HPDE6-E6E7 (cell line): ENCODE measurements around the gene KCNIP4.
A peak's percentile ranks its signal among the peaks of the same experiment; 100 is the strongest.

Experiments
- DNase-seq: peaks from one replicate; pipeline ENCODE4 v3.0.0; 2011; ENCODE audit warnings: missing footprints; ENCODE audit errors: extremely low spot score

KCNIP4 gene

DNA sequence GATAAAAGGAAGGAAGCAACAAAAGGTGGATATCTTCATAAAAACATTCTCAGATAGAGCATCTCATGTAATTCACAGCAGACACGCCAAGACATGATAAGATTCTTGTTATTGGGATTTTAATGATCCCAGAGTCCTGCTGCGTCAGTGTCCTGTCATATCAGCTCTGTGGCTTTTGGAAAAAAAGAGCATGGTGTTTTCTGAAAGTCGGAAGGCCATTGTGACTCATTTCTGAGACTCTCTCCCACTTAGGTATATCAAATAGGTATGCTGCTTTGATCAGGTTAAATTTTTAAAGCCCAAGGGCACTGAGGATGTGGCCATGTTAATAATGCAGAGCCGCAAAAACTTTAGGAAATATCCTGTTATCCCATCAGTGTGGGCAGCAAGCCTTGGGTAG is 481.0 kb downstream of the KCNIP4 start:
- no peak for DNase-seq

- DNase-seq, result no peak
Measured at GRCh38 chr4:21457086-21457840, 491.3 kb downstream of the KCNIP4 start.

- DNase-seq, result no peak
Measured at GRCh38 chr4:21454831-21455230, 493.7 kb downstream of the KCNIP4 start.

DNA sequence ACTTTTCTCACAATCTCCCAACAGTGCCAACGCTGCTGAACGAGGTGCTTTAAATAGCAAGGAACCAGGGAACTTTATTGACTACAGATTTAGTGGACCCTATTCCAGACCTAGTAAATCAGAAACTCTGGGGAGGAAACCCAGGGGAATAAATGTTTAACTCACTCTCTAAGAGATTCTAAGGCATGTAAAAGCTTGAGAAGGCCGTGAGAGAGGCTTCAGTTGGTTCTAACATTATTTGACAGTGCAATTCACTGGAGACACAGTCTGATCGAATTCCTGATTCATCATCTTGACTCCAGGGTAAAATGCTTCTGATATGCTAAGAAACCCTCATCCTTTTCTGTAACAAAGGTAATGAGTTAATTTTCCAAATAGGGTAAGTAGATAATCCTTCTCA is 494.4 kb downstream of the KCNIP4 start:
- DNase-seq, result no peak

DNA sequence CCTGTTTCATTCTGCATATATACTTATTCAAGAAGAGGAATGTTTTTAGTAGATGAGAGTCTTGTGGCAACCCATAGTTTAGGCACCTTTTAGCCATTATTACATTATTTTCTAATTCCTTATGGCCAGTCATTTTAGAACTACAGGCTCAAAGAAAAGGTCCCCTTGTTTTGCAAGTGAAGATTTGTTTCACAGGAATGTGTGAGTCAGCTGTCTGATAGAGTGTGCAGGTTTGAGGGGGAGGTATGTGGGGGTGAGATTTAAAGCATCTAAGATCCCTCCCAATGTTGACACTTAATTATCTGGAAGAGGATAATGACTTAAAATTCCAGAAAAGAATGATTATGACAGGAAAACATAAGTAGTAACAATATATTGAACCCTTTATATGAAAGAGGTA is 495.6 kb downstream of the KCNIP4 start:
- DNase-seq, result no peak

- DNase-seq, result peak; percentile 22
Measured at GRCh38 chr4:21451032-21451431, 497.5 kb downstream of the KCNIP4 start.

GRCh38 chr4:21450331-21450730 is 498.2 kb downstream of the KCNIP4 start:
- DNase-seq, result no peak

- DNase-seq, result peak; percentile 51
Measured at GRCh38 chr4:21447301-21448054, 501.1 kb downstream of the KCNIP4 start.

GRCh38 chr4:21420166-21420565 is 528.4 kb downstream of the KCNIP4 start:
- DNase-seq, result no peak

DNA sequence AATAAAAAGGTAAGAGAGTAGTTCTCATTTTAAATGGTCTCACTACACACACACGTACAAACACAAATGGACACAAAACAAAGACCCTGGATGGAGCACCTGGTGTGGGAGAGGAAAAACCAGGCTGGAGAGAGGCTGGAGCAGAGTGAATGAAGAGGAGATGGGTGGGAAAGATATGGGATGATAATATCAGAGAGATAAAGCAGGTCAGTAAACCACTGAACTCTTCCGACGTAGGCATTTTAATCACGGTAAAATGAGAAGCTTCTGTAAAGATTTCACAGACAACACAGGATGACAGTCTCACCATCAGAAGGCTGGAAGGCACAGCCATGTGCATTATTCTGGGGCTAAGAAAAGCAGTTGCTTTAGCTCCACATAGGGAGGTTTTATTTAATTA is 532.8 kb downstream of the KCNIP4 start:
- DNase-seq, result no peak

DNA sequence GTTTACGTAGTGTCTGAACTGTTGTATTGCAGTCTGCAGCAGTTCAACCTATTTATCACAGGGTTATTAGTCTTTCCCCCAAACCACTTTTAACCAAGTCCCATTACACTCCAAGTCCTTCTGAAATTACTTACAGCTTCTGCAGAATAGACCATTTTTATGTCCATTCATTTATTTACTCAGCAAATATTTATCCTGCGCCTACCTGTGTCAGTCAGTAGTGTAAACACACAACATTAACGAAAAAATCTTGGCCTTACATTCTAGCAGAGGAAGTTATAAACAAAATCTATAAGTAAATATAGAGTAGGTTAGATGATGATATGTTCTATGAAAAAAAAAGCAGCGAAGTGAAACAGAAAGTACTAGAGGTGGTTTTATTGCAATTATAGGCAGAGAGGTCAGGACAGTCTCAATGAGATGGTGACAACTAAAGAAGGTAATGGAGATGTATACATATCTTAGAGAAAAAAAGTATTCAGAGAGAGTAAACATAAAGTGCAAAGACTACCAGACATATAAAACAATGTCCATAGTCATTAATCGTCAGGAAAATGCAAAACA is 534.7 kb downstream of the KCNIP4 start:
- no peak for DNase-seq

DNA sequence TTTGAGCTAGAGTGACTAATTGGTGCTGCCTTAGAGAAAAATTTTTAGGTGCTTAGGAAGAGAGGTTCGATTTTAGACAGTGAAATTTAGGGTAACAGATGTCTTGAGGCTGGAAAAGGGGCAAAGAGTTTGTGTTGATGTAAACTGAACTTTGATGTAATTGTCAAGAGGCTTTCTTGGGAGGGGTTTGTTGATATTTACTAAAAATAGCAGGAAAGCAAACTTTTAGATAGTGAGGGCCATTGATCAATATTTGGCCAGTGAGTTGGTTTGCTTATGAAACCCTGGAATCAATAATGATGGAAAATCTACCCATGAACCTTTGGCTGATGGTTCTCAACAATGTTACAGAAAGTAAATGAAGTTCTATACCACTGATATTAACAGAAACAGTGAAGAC is 537.5 kb downstream of the KCNIP4 start:
- no peak for DNase-seq

DNA sequence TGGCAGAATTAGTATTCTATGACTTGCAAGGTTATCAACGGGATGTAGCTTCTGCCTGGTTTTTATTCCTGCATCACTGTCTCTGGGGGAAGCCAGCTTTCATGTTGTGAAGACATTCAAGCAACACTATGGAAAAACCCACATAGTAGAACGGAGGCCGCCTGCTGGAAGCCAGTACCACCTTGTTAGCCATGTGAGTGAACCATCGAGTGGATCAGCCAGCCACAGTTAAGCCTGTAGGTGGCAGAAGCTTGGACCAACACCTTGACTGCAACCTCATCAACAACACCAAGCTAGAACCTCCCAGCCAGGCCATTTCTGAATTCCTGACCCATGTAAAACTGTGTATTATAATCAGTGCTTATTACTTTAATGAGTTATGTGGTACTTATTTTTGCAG is 538.2 kb downstream of the KCNIP4 start:
- no peak for DNase-seq

DNA sequence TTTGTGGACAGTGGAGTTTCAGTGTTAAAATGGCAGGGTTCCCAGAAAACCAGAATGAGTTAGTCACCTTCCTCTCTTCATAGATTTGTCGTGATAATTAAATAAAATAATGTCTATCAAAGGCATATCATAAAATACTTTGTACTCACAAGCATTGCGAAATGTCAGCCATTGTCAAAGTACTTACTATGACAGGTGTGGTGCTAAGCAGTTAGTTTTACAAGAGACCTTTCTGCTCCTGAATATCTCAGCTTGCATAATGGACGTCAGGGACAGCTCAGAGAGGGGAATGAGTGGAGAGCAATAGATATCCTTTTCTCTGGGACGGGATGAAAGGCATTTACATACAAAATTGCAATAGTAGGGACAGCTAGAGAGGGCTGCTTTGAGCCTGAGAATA is 560.9 kb downstream of the KCNIP4 start:
- DNase-seq, result no peak

DNA sequence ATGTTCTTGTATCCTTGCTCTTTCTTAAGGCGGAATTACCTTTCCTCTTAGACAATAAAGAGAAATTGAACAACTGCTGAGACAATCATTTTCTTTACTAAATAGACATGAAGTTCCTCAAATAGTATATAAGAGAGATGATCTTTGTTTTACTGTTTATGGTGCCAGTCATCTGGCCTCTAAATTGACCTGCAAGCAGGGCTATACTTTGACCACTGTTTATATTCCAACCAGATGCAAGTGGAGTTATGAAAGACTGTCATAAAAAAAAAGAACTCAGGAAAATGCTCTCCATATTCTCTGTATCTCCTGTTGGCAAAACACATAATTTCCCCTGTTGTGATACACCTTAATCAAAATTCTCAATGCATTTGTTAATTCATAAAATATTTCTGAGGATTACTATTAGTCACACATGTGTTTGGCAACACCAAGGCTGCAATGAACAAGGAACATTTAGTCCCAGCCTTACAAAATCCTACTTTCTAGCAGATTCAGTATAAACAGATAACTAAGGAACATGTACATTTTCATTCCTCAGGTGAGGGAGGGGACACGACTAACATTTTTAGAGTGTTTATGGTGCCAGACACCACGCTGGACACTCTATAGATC is 562.3 kb downstream of the KCNIP4 start:
- no peak for DNase-seq

DNA sequence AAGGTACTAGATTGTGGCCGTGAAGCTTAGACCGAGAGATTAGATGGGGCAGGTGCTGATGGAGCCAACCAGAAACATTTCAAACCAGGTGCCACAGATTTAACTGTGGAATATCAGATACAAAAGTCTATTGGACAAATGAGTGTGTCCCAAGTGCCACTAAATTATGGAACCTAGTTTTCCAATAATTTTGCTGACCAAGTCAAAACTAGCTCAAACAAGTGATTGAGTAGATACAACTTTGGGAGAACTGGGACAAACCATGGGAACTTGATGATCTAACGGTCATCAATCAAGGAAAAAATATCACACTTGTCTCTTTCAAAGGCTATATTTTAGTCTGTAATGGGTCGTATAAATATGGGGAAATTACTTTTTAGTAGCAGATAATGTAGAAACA is 562.9 kb downstream of the KCNIP4 start:
- DNase-seq, result no peak

DNA sequence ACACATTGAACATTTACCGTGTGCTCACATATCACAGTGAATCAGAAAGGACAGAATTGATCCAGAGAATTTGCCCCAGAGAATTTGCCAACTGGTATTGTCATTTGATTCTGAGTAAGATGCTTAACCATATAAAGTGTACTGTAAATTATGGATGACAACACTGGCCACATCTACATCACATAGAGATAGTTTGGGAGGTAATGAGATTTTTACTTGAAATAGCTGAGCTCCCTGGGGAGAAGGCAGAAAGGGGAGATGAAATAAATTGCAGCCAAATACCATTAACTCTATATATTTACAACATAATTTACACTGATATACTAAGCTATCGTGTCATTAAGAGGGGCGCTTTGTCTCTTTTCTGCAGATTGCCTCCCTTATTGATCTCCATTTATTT is 564.0 kb downstream of the KCNIP4 start:
- DNase-seq, result no peak

DNA sequence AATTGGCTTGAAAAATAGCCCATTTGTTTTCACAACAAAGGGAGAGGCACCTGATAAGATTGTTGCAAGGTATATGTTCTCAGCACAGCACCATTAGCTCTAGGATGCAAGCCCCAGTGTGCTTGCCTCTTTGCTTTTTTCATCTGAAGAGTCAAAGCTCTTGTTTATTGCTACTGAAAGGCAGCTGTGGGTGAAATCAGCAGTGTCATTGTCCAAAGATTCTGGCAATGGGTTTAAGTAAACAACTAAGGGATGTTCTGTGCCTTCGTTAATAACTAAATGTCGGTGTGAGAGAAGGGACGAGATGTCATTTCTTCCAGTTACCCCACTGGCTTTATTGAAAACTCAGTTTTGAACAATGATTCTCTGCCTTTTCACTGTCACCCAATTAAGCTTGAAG is 567.7 kb downstream of the KCNIP4 start:
- no peak for DNase-seq

GRCh38 chr4:21377046-21377445 is 571.5 kb downstream of the KCNIP4 start:
- DNase-seq, result no peak

DNA sequence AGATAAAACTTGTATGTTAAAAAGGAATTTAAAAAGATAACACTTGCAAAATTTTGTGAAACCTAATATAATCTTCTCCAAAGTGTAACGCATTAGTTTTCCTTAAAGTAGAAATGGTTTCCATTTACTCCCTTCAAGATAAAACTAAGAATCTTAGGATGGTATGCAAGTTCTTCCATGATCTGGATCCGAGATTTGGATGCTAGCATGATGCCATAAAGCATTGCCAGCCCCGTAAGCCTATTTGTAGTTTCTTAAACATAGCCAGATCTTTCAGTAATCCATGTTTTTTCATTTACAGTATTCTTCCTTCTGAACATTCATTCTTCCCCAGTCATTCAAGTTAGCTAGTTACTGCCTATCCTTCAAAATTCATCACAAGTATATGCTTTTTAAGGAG is 572.4 kb downstream of the KCNIP4 start:
- no peak for DNase-seq

DNA sequence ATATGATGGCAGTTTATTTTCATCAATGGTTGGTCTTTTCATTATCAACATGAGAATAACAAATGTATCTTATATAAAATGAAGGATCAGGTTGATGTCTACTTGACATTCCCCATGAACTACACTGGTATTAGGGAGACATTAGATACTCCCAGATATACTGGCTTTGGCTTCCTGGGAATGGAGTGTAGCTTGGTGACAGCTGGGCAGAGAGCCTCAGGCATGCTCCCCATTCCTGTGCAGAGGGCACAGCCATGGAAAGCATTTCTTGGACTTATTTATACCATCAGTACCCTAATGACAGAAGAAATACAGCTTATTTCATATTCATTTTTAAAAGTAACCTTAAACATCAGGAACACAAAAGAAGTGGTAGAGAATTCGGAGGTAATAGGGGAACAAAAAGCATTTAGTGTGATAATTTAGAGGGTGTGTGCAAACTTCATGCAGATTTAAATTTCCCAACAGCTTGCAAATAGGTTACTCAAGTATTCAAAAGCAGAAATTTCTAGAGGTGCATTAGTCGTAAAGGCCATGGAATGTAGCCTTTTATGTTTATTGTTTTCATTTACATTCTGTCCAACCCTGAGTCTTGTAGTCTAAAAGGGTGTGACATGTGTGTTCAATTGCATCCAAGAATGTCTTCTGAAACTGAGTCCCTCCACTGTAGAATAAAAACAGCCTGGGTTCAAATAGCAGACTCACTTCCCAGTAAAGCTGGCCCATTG is 573.8 kb downstream of the KCNIP4 start:
- no peak for DNase-seq

DNA sequence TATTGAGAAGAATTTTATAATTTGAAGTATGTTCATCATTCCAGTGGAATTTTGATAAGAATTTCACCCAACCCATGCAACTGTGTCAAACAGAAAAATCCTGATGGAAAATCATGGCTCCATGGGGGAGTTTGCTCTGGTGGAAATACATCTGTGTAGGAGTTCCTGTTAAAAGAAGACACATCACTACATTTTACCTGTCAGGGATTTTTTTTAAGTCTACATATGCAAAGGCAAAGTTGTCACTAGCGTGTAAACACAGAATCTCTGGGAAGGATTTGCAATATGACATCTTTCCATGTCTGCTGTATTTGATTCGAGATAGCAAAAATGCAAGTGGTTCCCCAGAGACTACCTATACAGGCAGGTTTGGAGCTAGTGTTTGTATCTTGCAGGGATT is 581.0 kb downstream of the KCNIP4 start:
- DNase-seq, result no peak
